Common myeloid progenitor, CD34-positive (primary cell): ENCODE results near the gene TRIM9.

Experiments used
- CTCF ChIA-PET: fragments of 350-600 bp; sonication (Branson Sonifier 250); formaldehyde crosslinking; loops from one replicate; lab custom pipeline; 2021; ENCODE audit warnings: antibody characterized with exemption; lab: Charles Lee
- POLR2A ChIA-PET: fragments of 350-600 bp; sonication (Branson Sonifier 250); formaldehyde crosslinking; loops from one replicate; lab custom pipeline; 2021; ENCODE audit warnings: antibody characterized with exemption; lab: Charles Lee
- DNase-seq, 3 donors: peaks; one replicate each; pipeline versions ENCODE4 v3.0.0 to v3.0.0-alpha.2; 2013
- H3K27ac ChIP-seq, 2 experiments: 1 replicate in 1 of 2; 2 replicates in 1 of 2; pipeline ENCODE4 v1.7.0; 2013; ENCODE audit warnings: inconsistent platforms in 2 of 2, low read length in 2 of 2, mild to moderate bottlenecking in 2 of 2, low read depth in 1 of 2, moderate library complexity in 1 of 2; ENCODE audit not compliant: severe bottlenecking in 2 of 2, insufficient read depth in 1 of 2, poor library complexity in 1 of 2
- H3K27me3 ChIP-seq, 5 experiments: replicated peaks in 2 of 5; 1 replicate in 3 of 5; 2 replicates in 2 of 5; pipeline versions ENCODE4 v1.6.1 to v1.7.0; 2013; ENCODE audit warnings: low read length in 4 of 5, mild to moderate bottlenecking in 2 of 5, moderate library complexity in 2 of 5, inconsistent platforms in 1 of 5; ENCODE audit not compliant: insufficient read depth in 5 of 5, control insufficient read depth in 4 of 5
- H3K36me3 ChIP-seq, 4 experiments: 1 replicate in 2 of 4; 2 replicates in 2 of 4; pipeline versions ENCODE4 v1.6.1 to v1.7.0; 2013; ENCODE audit warnings: low read length in 3 of 4, control low read depth in 1 of 4, mild to moderate bottlenecking in 1 of 4; ENCODE audit not compliant: control insufficient read depth in 4 of 4, insufficient read depth in 4 of 4
- H3K4me1 ChIP-seq, 4 experiments: 1 replicate in 3 of 4; 2 replicates in 1 of 4; pipeline versions ENCODE4 v1.6.1 to v1.7.1; 2013; ENCODE audit warnings: low read length in 3 of 4, mild to moderate bottlenecking in 3 of 4, control low read depth in 1 of 4, inconsistent platforms in 1 of 4, moderate library complexity in 1 of 4; ENCODE audit not compliant: control insufficient read depth in 4 of 4, insufficient read depth in 4 of 4; ENCODE audit errors: control extremely low read depth in 1 of 4
- H3K4me3 ChIP-seq, 7 experiments: 1 replicate in 4 of 7; 2 replicates in 3 of 7; pipeline versions ENCODE4 v1.5.1 to v1.7.0; 2013; ENCODE audit warnings: mild to moderate bottlenecking in 7 of 7, low read length in 6 of 7, moderate library complexity in 6 of 7, inconsistent platforms in 2 of 7, low read depth in 2 of 7, control low read depth in 1 of 7; ENCODE audit not compliant: insufficient read depth in 4 of 7, control insufficient read depth in 1 of 7; ENCODE audit errors: extremely low read depth in 1 of 7
- H3K9me3 ChIP-seq, 5 experiments: 1 replicate in 4 of 5; 2 replicates in 1 of 5; pipeline versions ENCODE4 v1.6.1 to v1.7.1; 2013; ENCODE audit warnings: low read length in 4 of 5, mild to moderate bottlenecking in 2 of 5, inconsistent platforms in 1 of 5, low read depth in 1 of 5, moderate library complexity in 1 of 5; ENCODE audit not compliant: control insufficient read depth in 4 of 5, insufficient read depth in 2 of 5; ENCODE audit errors: control extremely low read depth in 1 of 5
- WGBS: methylation state at CpG from one replicate; pipeline ENCODE4 v1.1.5; 2013; ENCODE audit not compliant: insufficient coverage; 5-methylcytosine and 5-hydroxymethylcytosine counted together

TRIM9 gene

GRCh38 chr14:50985124-50985858 lies 109.6 kb downstream of the TRIM9 start:
- no peaks in the 10 kb centered on the region for H3K36me3 ChIP-seq
- no peak overlapping the region for H3K27ac ChIP-seq
- peaks cover 0 to 6% (median 0%) of the 10 kb centered on the region in 4 experiments for H3K4me1 ChIP-seq
- no peak overlapping the region for H3K4me3 ChIP-seq
- H3K27me3 ChIP-seq = no peaks in the 10 kb centered on the region
- WGBS = 89% methylated on average over 12 of the region's 13 CpGs
- no peaks in the 10 kb centered on the region for H3K9me3 ChIP-seq
- no peak for DNase-seq
- CTCF ChIA-PET = no interaction called here
- POLR2A ChIA-PET = no interaction called here

- Histone ChIP-seq H3K36me3 (no peaks in the 10 kb centered on the region), H3K4me1 (peaks cover 0 to 6% (median 0%) of the 10 kb centered on the region in 4 experiments), H3K4me3 (no peak overlapping the region), H3K9me3 (no peaks in the 10 kb centered on the region), H3K27ac (no peak overlapping the region), H3K27me3 (no peaks in the 10 kb centered on the region)
- DNase-seq = no peak
- no CpG with 5 or more reads among the region's 2 CpGs for WGBS
- ChIA-PET POLR2A (no interaction called here), CTCF (no interaction called here)
These were observed 110.7 kb downstream of the TRIM9 start for GRCh38 chr14:50984036-50984710.

- Histone ChIP-seq H3K27ac (no peak overlapping the region), H3K4me1 (peaks cover 0 to 3% (median 0%) of the 10 kb centered on the region in 4 experiments), H3K9me3 (no peaks in the 10 kb centered on the region), H3K36me3 (no peaks in the 10 kb centered on the region), H3K27me3 (no peaks in the 10 kb centered on the region), H3K4me3 (no peak overlapping the region)
- CTCF ChIA-PET = no interaction called here
- POLR2A ChIA-PET = no interaction called here
- no peak for DNase-seq
- 88% methylated on average over 2 of the region's 5 CpGs for WGBS
These were observed 114.7 kb downstream of the TRIM9 start for GRCh38 chr14:50979941-50980850.

GRCh38 chr14:50978888-50979287 lies 116.0 kb downstream of the TRIM9 start:
- no peaks in the 10 kb centered on the region for H3K9me3 ChIP-seq
- 89% methylated on average over 3 of the region's 4 CpGs for WGBS
- DNase-seq = no peak
- POLR2A ChIA-PET = interaction anchor here (0.6 kb wide), 1 partner anchor 143 kb away, joined by 4 read pairs; no protein-coding TSS in a partner anchor
- no peaks in the 10 kb centered on the region for H3K4me1 ChIP-seq
- no peak overlapping the region for H3K4me3 ChIP-seq
- no peaks in the 10 kb centered on the region for H3K36me3 ChIP-seq
- H3K27me3 ChIP-seq = no peaks in the 10 kb centered on the region
- CTCF ChIA-PET = no interaction called here
- H3K27ac ChIP-seq = no peak overlapping the region

GRCh38 chr14:50978529-50978871 lies 116.4 kb downstream of the TRIM9 start:
- CTCF ChIA-PET = interaction anchor here (0.7 kb wide), 1 partner anchor 11 kb away, joined by 3 read pairs; no protein-coding TSS in a partner anchor
- DNase-seq = no peak
- H3K27me3 ChIP-seq = no peaks in the 10 kb centered on the region
- no peaks in the 10 kb centered on the region for H3K9me3 ChIP-seq
- no peaks in the 10 kb centered on the region for H3K4me1 ChIP-seq
- H3K4me3 ChIP-seq = no peak overlapping the region
- WGBS = 100% methylated on average over 3 of the region's 3 CpGs
- H3K27ac ChIP-seq = no peak overlapping the region
- POLR2A ChIA-PET = no interaction called here
- H3K36me3 ChIP-seq = no peaks in the 10 kb centered on the region

GRCh38 chr14:50977863-50978528 lies 116.9 kb downstream of the TRIM9 start:
- no peaks in the 10 kb centered on the region for H3K9me3 ChIP-seq
- DNase-seq = no peak
- no peak overlapping the region for H3K4me3 ChIP-seq
- no peaks in the 10 kb centered on the region for H3K27me3 ChIP-seq
- CTCF ChIA-PET = interaction anchor here (0.7 kb wide), 1 partner anchor 10 kb away, joined by 3 read pairs; no protein-coding TSS in a partner anchor
- POLR2A ChIA-PET = no interaction called here
- 95% methylated on average over 2 of the region's 3 CpGs for WGBS
- no peaks in the 10 kb centered on the region for H3K36me3 ChIP-seq
- no peaks in the 10 kb centered on the region for H3K4me1 ChIP-seq
- H3K27ac ChIP-seq = no peak overlapping the region
